ENCODE data around the gene SRSF11. TPM values are rescaled to one million over a fixed set of nuclear protein-coding genes. Genes with fewer than 3 reads are reported as not detected.

Gene SRSF11
- total and polyA plus RNA-seq, 2 of the 8 experiments (the other 6 are each of a cell fraction or from before 2014, with no cell fraction given): 183 to 260 TPM

- TF ChIP-seq EP300 (IDR thresholded peaks at IDR 0.05; ENCODE audit: borderline replicate concordance in 1 of 2, low read depth in 2 of 2, low read length in 2 of 2) (no peak), BRCA1 (IDR thresholded peaks at IDR 0.05; ENCODE audit: low read depth, low read length) (no peak), KDM4A (IDR thresholded peaks at IDR 0.05; ENCODE audit: low read depth, low read length, severe bottlenecking) (no peak), SUZ12 (IDR thresholded peaks at IDR 0.05; ENCODE audit: low read length) (no peak), KDM5A (IDR thresholded peaks at IDR 0.05; ENCODE audit: low read length) (no peak), BCL11A (IDR thresholded peaks at IDR 0.05; ENCODE audit: low read depth in 2 of 2, low read length in 2 of 2) (no peak), PHF8 (conservative IDR thresholded peaks at IDR 0.05; ENCODE audit: low read depth, low read length) (no peak), ATF3 (IDR thresholded peaks at IDR 0.05; ENCODE audit: insufficient read depth, low read depth, low read length) (no peak), BACH1 (IDR thresholded peaks at IDR 0.05; ENCODE audit: low read length) (no peak), SP4 (IDR thresholded peaks at IDR 0.05; ENCODE audit: low read length) (no peak), GABPA (IDR thresholded peaks at IDR 0.05; ENCODE audit: borderline replicate concordance, insufficient read depth, low read length) (no peak), ZNF274 (IDR thresholded peaks at IDR 0.05; ENCODE audit: borderline replicate concordance, extremely low read depth, low read length) (no peak), KDM1A (IDR thresholded peaks at IDR 0.05; ENCODE audit: borderline replicate concordance, low read length) (no peak), ASH2L (IDR thresholded peaks at IDR 0.05; ENCODE audit: low read length) (no peak), JUN (IDR thresholded peaks at IDR 0.05; ENCODE audit: low read depth, low read length) (no peak), USF2 (IDR thresholded peaks at IDR 0.05; ENCODE audit: low read length) (no peak), CTBP2 (IDR thresholded peaks at IDR 0.05; ENCODE audit: borderline replicate concordance, insufficient read depth, insufficient read length, low read length) (no peak)
Observed at GRCh38 chr1:70286453-70286852, 65.3 kb downstream of the SRSF11 start (continued).
